Effector memory CD8-positive, alpha-beta T cell (primary cell): Measurements from ENCODE around the gene ACACA.
"Not testable (repeated sequence)": the region's sequence is repeated elsewhere in the genome, so short reads cannot be mapped to it uniquely, and the experiment has no call there.

ENCODE experiments used
- ATAC-seq: fragments of 150-1000 bp; cut with Tn5 transposase; replicated peaks from 2 replicates; pipeline ENCODE4 v1.10.0; 2021; ENCODE audit warnings: mild to moderate bottlenecking, moderate library complexity
- DNase-seq, 3 experiments: peaks; one replicate each; pipeline ENCODE4 v3.0.0; 2021
- H3K27ac Mint-ChIP-seq, 2 donors: one replicate each; pipeline ENCODE4 v1.8.0; 2022; ENCODE audit warnings: mild to moderate bottlenecking in 2 of 2, mixed read lengths in 2 of 2, moderate library complexity in 2 of 2
- H3K27me3 Mint-ChIP-seq, 2 donors: one replicate each; pipeline ENCODE4 v1.8.0; 2022; ENCODE audit warnings: mixed read lengths in 2 of 2
- H3K36me3 Mint-ChIP-seq: one replicate; pipeline ENCODE4 v1.8.0; 2022; ENCODE audit warnings: mild to moderate bottlenecking, moderate library complexity, mixed read lengths; ENCODE audit not compliant: insufficient read depth
- H3K4me1 Mint-ChIP-seq, 2 donors: one replicate each; pipeline ENCODE4 v1.8.0; 2022; ENCODE audit warnings: low read depth in 2 of 2, mixed read lengths in 2 of 2
- H3K4me3 Mint-ChIP-seq, 2 donors: one replicate each; pipeline ENCODE4 v1.8.0; 2022; ENCODE audit warnings: mild to moderate bottlenecking in 2 of 2, mixed read lengths in 2 of 2, moderate library complexity in 2 of 2
- H3K9me3 Mint-ChIP-seq, 2 donors: one replicate each; pipeline ENCODE4 v1.8.0; 2022; ENCODE audit warnings: mixed read lengths in 2 of 2
- total RNA-seq, 9 experiments: gene quantifications; one replicate each; lab custom pipeline; 2026; lab: John Stamatoyannopoulos, UW

The ACACA gene
- 39.5 to 94.6 (median 71.9) reads per million in 9 experiments for total RNA-seq

GRCh38 chr17:37406635-37407461, at the start of gene ACACA, which contains the start of gene TADA2A:
ACACA (minus strand) TSS chr17:37406836; CDS start chr17:37406299, 537 bp downstream.
TADA2A (plus strand) TSS chr17:37406886; CDS start chr17:37411366, 4,480 bp downstream.
- H3K27ac Mint-ChIP-seq, result peak within 1 kb of the TSS; percentile 91
- DNase-seq, result peak; percentile 69 to 74 (median 71)
- H3K4me3 Mint-ChIP-seq, result peak within 1 kb of the TSS; percentile 97 to 98
- H3K36me3 Mint-ChIP-seq, result peaks cover 36% of the 10 kb centered on the region
- no peaks in the 10 kb centered on the region for H3K9me3 Mint-ChIP-seq
- H3K27me3 Mint-ChIP-seq, result no peaks in the 10 kb centered on the region
- peak; percentile 93 for ATAC-seq
- H3K4me1 Mint-ChIP-seq, result peaks cover 11 to 37% of the 10 kb centered on the region in 2 donors

DNA sequence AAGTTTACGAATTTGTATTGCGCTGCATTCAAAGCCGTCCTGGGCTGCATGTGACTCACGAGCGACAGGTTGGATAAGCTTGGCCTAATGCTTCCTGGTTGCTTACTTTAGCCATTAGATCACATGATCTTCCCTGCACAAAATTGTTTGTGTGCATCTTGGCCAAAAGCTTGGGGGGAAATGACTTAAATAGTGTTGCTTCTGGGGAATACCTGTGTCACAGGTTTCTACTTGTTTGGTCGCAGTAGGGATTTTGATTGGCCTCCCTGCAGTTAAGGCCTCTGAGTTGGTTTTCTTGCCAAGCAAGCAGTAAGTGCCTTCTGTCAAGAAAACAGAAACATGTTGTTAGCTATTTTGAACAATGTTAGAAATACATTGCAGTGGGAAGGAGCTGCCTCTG, 43.5 kb upstream of the ACACA start:
- Mint-ChIP-seq H3K36me3 (peaks cover 39% of the 10 kb centered on the region), H3K27ac (peak overlapping the region in 1 of 2 donors; percentile 11), H3K4me3 (no peak overlapping the region), H3K9me3 (no peaks in the 10 kb centered on the region), H3K4me1 (peaks cover 2 to 3% of the 10 kb centered on the region in 2 donors), H3K27me3 (no peaks in the 10 kb centered on the region)
- DNase-seq (no peak), ATAC-seq (no peak)

DNA sequence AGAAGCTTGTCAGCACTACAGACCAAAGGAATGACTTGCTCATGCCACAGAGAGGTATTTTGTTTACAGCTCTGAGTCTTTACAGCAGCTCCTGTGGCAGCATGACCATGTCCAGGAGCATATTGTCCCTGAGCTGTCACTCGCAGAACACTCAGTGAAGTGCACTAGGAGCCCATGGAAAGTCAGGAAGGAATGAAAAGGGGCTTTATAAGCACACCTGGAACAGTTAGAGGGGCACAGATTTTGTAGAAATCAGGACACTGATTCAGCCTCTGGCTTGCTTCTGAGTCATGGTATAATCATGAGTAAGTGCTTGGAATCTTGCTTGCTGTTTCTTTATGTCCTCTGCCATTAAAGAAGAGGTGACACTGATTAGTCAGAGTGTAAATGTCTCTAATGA, 41.0 kb upstream of the ACACA start:
- H3K27me3 Mint-ChIP-seq, result no peaks in the 10 kb centered on the region
- H3K36me3 Mint-ChIP-seq, result peaks cover 59% of the 10 kb centered on the region
- peaks cover 2 to 3% of the 10 kb centered on the region in 2 donors for H3K4me1 Mint-ChIP-seq
- peak overlapping the region in 1 of 2 donors; percentile 56 for H3K27ac Mint-ChIP-seq
- H3K4me3 Mint-ChIP-seq, result no peak overlapping the region
- no peak for DNase-seq
- no peak for ATAC-seq
- H3K9me3 Mint-ChIP-seq, result no peaks in the 10 kb centered on the region

GRCh38 chr17:37446027-37446426, 39.4 kb upstream of the ACACA start:
- no peak for ATAC-seq
- peaks cover 70% of the 10 kb centered on the region for H3K36me3 Mint-ChIP-seq
- no peaks in the 10 kb centered on the region for H3K27me3 Mint-ChIP-seq
- DNase-seq, result no peak
- H3K27ac Mint-ChIP-seq, result no peak overlapping the region
- H3K4me1 Mint-ChIP-seq, result peaks cover 2 to 3% of the 10 kb centered on the region in 2 donors
- H3K4me3 Mint-ChIP-seq, result no peak overlapping the region
- H3K9me3 Mint-ChIP-seq, result no peaks in the 10 kb centered on the region

DNA sequence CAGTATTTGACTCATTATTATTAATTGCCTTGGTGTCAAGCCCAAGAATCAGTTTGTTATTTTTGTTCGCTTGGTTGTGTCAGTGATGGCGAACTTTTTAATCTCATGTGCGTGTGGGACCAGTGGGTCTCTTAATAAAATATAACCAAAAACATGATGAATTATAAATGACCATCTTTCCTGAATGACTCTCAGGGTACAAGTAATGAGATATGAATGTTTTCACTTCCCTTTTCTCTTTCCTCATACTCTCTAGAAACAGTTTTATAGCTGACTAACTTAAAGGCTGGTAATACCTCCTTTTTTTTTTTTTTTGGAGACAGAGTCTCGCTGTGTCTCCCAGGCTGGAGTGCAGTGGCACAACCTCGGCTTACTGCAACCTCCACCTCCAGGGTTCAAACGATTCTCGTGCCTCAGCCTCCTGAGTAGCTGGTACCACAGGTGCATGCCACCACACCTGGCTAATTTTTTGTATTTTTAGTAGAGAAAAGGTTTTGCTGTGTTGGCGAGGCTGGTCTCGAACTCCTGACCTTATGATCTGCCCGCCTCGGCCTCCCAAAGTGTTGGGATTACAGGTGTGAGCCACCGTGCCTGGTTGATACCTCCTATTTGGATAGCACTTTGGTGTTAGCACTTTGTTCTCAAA, 34.9 kb upstream of the ACACA start:
- not testable (repeated sequence) for ATAC-seq, H3K4me1 Mint-ChIP-seq, H3K27ac Mint-ChIP-seq, H3K4me3 Mint-ChIP-seq, H3K9me3 Mint-ChIP-seq, H3K27me3 Mint-ChIP-seq, DNase-seq
- H3K36me3 Mint-ChIP-seq, result peaks cover 62% of the 10 kb centered on the region

DNA sequence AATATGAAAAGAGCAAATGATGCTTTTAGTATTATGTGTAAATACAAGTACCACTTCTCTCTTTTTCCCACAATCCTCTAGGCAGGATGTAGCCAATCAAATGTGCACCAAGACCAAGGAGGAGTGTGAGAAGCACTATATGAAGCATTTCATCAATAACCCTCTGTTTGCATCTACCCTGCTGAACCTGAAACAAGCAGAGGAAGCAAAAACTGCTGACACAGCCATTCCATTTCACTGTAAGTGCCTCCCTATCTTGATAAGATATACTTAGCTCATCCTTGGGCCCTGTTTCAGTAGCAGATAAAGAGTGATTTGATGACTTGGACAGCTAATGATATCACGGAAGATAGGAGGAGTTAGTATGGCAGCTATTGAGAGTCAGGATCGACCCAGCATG, 33.8 kb upstream of the ACACA start:
- Mint-ChIP-seq H3K9me3 (no peaks in the 10 kb centered on the region), H3K4me1 (peaks cover 0 to 4% of the 10 kb centered on the region in 2 donors), H3K4me3 (no peak overlapping the region), H3K27ac (peak overlapping the region in 1 of 2 donors; percentile 71), H3K27me3 (no peaks in the 10 kb centered on the region), H3K36me3 (peaks cover 64% of the 10 kb centered on the region)
- ATAC-seq (no peak), DNase-seq (no peak)

DNA sequence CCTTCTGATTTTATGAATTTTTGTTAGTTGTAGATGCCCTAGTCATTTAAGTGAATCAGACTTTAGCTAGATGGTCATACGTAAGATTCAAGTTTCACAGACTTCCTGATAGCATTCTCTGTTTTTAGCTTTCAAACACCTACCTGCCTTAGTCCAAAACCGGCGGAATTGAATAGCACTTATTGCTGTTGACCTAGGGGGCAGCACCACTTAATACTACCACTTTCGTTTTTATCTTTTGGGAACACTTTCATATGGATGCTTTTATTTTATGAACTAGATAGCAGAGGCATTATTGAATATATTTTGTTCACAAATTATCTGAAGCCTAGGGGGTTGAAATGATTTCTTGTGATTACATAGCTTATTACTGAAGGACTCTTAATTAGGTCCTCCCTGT, 31.5 kb upstream of the ACACA start:
- DNase-seq, result no peak
- H3K36me3 Mint-ChIP-seq, result peaks cover 49% of the 10 kb centered on the region

GRCh38 chr17:37432671-37433070, 26.0 kb upstream of the ACACA start:
- no peak overlapping the region for H3K27ac Mint-ChIP-seq
- no peaks in the 10 kb centered on the region for H3K9me3 Mint-ChIP-seq
- H3K27me3 Mint-ChIP-seq, result no peaks in the 10 kb centered on the region
- no peak overlapping the region for H3K4me3 Mint-ChIP-seq
- ATAC-seq, result no peak
- H3K4me1 Mint-ChIP-seq, result peaks cover 1 to 4% of the 10 kb centered on the region in 2 donors
- H3K36me3 Mint-ChIP-seq, result peaks cover 26% of the 10 kb centered on the region
- DNase-seq, result no peak

More for the DNA sequence above, 31.5 kb upstream of the ACACA start:
- Mint-ChIP-seq H3K9me3 (no peaks in the 10 kb centered on the region), H3K27ac (no peak overlapping the region), H3K4me3 (no peak overlapping the region), H3K4me1 (peaks cover 0 to 4% of the 10 kb centered on the region in 2 donors), H3K27me3 (no peaks in the 10 kb centered on the region)
- ATAC-seq, result no peak

DNA sequence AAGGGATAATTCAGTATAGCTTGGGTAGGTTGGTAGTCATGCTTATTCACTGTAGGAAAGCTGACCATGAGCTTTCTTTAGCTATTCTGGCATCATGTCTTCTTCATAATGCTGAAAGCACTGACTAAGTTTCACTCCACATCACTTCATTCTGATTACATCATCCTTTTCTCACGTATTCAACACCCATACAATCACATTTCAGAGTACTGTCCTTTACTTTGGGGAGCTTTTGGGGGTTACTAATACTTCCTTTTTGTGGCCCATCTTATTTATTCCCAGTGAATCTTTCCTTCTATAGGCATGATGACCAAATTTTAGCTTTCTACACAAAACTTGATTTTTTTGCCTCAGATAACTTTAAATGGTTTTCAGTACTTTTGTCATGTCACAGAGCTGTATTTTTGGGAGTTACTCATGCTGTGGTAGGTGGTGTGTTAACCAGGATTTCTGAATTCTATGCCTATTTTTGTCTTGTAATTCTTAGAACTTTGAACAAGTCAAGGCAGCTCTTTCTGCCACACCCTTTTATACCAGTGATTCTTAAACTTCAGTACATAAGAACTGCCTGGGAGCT, 23.5 kb upstream of the ACACA start:
- DNase-seq (no peak), ATAC-seq (no peak)
- Mint-ChIP-seq H3K4me1 (peaks cover 1 to 4% of the 10 kb centered on the region in 2 donors), H3K27me3 (no peaks in the 10 kb centered on the region), H3K4me3 (no peak overlapping the region), H3K9me3 (no peaks in the 10 kb centered on the region), H3K27ac (peak overlapping the region; percentile 6 to 49), H3K36me3 (peaks cover 33% of the 10 kb centered on the region)

GRCh38 chr17:37429453-37429852, 22.8 kb upstream of the ACACA start:
- peaks cover 38% of the 10 kb centered on the region for H3K36me3 Mint-ChIP-seq
- ATAC-seq (no peak), DNase-seq (no peak)
- no peaks in the 10 kb centered on the region for H3K9me3 Mint-ChIP-seq
- no peak overlapping the region for H3K4me3 Mint-ChIP-seq
- peak overlapping the region; percentile 6 to 49 for H3K27ac Mint-ChIP-seq
- H3K27me3 Mint-ChIP-seq, result no peaks in the 10 kb centered on the region
- peaks cover 1 to 4% of the 10 kb centered on the region in 2 donors for H3K4me1 Mint-ChIP-seq

DNA sequence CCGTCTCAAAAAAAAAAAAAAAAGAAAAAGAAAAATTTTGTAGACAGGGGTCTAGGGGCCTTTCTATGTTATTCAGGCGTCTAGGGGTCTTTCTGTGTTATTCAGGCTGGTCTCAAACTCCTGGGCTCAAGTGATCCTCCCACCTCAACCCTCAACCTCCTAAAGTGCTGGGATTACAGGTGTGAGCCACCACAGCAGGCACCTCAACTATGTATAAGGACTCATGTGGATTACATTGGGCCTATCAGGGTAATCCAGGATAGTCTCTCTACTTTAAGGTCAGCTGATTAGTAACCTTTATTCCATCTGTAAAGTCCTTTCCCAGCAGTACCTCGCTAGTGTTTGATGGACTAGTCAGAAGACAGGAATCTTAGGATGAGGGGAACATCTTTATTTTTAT, 22.4 kb upstream of the ACACA start:
- no peaks in the 10 kb centered on the region for H3K9me3 Mint-ChIP-seq
- ATAC-seq, result no peak
- peak overlapping the region in 1 of 2 donors; percentile 49 for H3K27ac Mint-ChIP-seq
- H3K4me3 Mint-ChIP-seq, result no peak overlapping the region
- H3K36me3 Mint-ChIP-seq, result peaks cover 40% of the 10 kb centered on the region
- no peak for DNase-seq
- H3K4me1 Mint-ChIP-seq, result peaks cover 1 to 4% of the 10 kb centered on the region in 2 donors
- no peaks in the 10 kb centered on the region for H3K27me3 Mint-ChIP-seq

DNA sequence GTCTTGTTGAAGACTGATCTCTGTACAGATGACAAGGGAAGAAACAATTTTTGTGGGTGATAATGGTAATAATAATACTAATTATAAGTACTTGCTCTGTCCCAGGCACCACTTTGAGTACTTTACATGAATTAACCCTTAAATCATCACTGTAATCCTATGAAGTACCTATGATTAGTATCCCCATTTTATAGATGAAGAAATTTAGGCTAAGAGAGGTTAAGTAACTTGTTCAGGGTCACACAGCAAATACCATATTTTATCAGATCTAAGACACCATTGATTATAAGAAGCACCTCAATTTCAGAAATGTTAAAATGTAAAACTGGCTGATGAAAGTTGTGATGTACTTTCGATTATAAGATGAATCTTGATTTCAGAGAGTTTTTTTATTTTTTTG, 18.6 kb upstream of the ACACA start:
- no peak overlapping the region for H3K27ac Mint-ChIP-seq
- H3K27me3 Mint-ChIP-seq, result no peaks in the 10 kb centered on the region
- H3K4me1 Mint-ChIP-seq, result no peaks in the 10 kb centered on the region
- H3K9me3 Mint-ChIP-seq, result no peaks in the 10 kb centered on the region
- ATAC-seq (no peak), DNase-seq (no peak)
- H3K4me3 Mint-ChIP-seq, result no peak overlapping the region
- peaks cover 57% of the 10 kb centered on the region for H3K36me3 Mint-ChIP-seq

- Mint-ChIP-seq H3K36me3 (peaks cover 63% of the 10 kb centered on the region), H3K4me1 (no peaks in the 10 kb centered on the region), H3K27me3 (no peaks in the 10 kb centered on the region), H3K27ac (peak overlapping the region in 1 of 2 donors; percentile 60), H3K4me3 (no peak overlapping the region), H3K9me3 (no peaks in the 10 kb centered on the region)
- DNase-seq (no peak), ATAC-seq (no peak)
Observed at GRCh38 chr17:37422971-37423625, 16.5 kb upstream of the ACACA start.
